ENCODE measurements around the gene KIF21A.

The KIF21A gene

GRCh38 chr12:39442831-39443080, 164 bp downstream of the KIF21A start:
- TF ChIP-seq CTCF (IDR thresholded peaks at IDR 0.05; ENCODE audit: low read depth, low read length), result no peak
- no peak for DNase-seq (ENCODE audit: extremely low read depth, low read depth)

- TF ChIP-seq CTCF (IDR thresholded peaks at IDR 0.05; ENCODE audit: low read depth, low read length), result no peak
- DNase-seq (ENCODE audit: extremely low read depth, low read depth), result no peak
These were observed 723 bp downstream of the KIF21A start for GRCh38 chr12:39441963-39442830.

GRCh38 chr12:39441189-39441962, 1.5 kb downstream of the KIF21A start:
- no peak for TF ChIP-seq CTCF (IDR thresholded peaks at IDR 0.05; ENCODE audit: low read depth, low read length)
- DNase-seq (ENCODE audit: extremely low read depth, low read depth), result no peak

GRCh38 chr12:39440781-39441180, 2.1 kb downstream of the KIF21A start:
- no peak for TF ChIP-seq CTCF (IDR thresholded peaks at IDR 0.05; ENCODE audit: low read depth, low read length)
- DNase-seq (ENCODE audit: extremely low read depth, low read depth), result no peak

GRCh38 chr12:39440101-39440500, 2.8 kb downstream of the KIF21A start:
- TF ChIP-seq CTCF (IDR thresholded peaks at IDR 0.05; ENCODE audit: low read depth, low read length), result no peak
- DNase-seq (ENCODE audit: extremely low read depth, low read depth), result no peak

GRCh38 chr12:39435531-39435930, 7.4 kb downstream of the KIF21A start:
- TF ChIP-seq CTCF (IDR thresholded peaks at IDR 0.05; ENCODE audit: low read depth, low read length), result no peak
- no peak for DNase-seq (ENCODE audit: extremely low read depth, low read depth)

- DNase-seq (ENCODE audit: extremely low read depth, low read depth), result no peak
- no peak for TF ChIP-seq CTCF (IDR thresholded peaks at IDR 0.05; ENCODE audit: low read depth, low read length)
These were observed 11.1 kb downstream of the KIF21A start for GRCh38 chr12:39431797-39432196.

All from AG09319 (cell line).